ENCODE results near the gene LIPN.

- TF ChIP-seq, protein P1, sequence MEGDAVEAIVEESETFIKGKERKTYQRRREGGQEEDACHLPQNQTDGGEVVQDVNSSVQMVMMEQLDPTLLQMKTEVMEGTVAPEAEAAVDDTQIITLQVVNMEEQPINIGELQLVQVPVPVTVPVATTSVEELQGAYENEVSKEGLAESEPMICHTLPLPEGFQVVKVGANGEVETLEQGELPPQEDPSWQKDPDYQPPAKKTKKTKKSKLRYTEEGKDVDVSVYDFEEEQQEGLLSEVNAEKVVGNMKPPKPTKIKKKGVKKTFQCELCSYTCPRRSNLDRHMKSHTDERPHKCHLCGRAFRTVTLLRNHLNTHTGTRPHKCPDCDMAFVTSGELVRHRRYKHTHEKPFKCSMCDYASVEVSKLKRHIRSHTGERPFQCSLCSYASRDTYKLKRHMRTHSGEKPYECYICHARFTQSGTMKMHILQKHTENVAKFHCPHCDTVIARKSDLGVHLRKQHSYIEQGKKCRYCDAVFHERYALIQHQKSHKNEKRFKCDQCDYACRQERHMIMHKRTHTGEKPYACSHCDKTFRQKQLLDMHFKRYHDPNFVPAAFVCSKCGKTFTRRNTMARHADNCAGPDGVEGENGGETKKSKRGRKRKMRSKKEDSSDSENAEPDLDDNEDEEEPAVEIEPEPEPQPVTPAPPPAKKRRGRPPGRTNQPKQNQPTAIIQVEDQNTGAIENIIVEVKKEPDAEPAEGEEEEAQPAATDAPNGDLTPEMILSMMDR (conservative IDR thresholded peaks at IDR 0.05; ENCODE audit: low read depth in 2 of 2) = no peak
- no peak for TF ChIP-seq POLR2AphosphoS5 (IDR thresholded peaks at IDR 0.05; ENCODE audit: low read depth)
- TF ChIP-seq STAT1 (IDR thresholded peaks at IDR 0.05; ENCODE audit: unreplicated experiment) = no peak
- TF ChIP-seq EZH2phosphoT487 (IDR thresholded peaks at IDR 0.05; ENCODE audit: unreplicated experiment) = no peak
- no peak for TF ChIP-seq CREB1 (CRISPR knock-in tag; IDR thresholded peaks at IDR 0.05; ENCODE audit: low read depth)
- no peak for TF ChIP-seq EZH2 (IDR thresholded peaks at IDR 0.05; ENCODE audit: low read depth, unreplicated experiment)
- TF ChIP-seq REST (IDR thresholded peaks at IDR 0.05; ENCODE audit: unreplicated experiment) = no peak
- no peak for TF ChIP-seq NANOG (IDR thresholded peaks at IDR 0.05; ENCODE audit: borderline replicate concordance)
Measured at GRCh38 chr10:88820748-88821401, 61.1 kb downstream of the LIPN start.

Data from GM23338 (cell line).